Stomach (tissue), 4 donors: Measurements from ENCODE around the gene PUS3.

Experiments used
- EP300 ChIP-seq: sonication (generic); formaldehyde crosslinking; IDR thresholded peaks from one replicate; pipeline ENCODE4 v1.6.1; 2017; ENCODE audit warnings: antibody characterized with exemption
- POLR2A ChIP-seq, 4 donors: fragments of 450-650 bp; IDR thresholded peaks; one replicate each; pipeline ENCODE4 v1.6.1; 2016; ENCODE audit warnings: antibody characterized with exemption in 4 of 4, control low read depth in 2 of 4, mild to moderate bottlenecking in 1 of 4, moderate library complexity in 1 of 4
- POLR2AphosphoS5 ChIP-seq, 3 donors: sonication (generic); formaldehyde crosslinking; IDR thresholded peaks; one replicate each; pipeline ENCODE4 v1.6.1; 2016; ENCODE audit warnings: antibody characterized with exemption in 3 of 3
- TF ChIP-seq, protein P1 (sequence below), 7 experiments: fragments of 450-650 bp in 4 of 7; fragments of 200-600 bp in 3 of 7; sonication (generic) in 3 of 7; IDR thresholded peaks; one replicate each; pipeline ENCODE4 v1.5.1; 2016 to 2019; ENCODE audit warnings: antibody characterized with exemption in 7 of 7, control low read depth in 2 of 7, mild to moderate bottlenecking in 1 of 7

DNA sequence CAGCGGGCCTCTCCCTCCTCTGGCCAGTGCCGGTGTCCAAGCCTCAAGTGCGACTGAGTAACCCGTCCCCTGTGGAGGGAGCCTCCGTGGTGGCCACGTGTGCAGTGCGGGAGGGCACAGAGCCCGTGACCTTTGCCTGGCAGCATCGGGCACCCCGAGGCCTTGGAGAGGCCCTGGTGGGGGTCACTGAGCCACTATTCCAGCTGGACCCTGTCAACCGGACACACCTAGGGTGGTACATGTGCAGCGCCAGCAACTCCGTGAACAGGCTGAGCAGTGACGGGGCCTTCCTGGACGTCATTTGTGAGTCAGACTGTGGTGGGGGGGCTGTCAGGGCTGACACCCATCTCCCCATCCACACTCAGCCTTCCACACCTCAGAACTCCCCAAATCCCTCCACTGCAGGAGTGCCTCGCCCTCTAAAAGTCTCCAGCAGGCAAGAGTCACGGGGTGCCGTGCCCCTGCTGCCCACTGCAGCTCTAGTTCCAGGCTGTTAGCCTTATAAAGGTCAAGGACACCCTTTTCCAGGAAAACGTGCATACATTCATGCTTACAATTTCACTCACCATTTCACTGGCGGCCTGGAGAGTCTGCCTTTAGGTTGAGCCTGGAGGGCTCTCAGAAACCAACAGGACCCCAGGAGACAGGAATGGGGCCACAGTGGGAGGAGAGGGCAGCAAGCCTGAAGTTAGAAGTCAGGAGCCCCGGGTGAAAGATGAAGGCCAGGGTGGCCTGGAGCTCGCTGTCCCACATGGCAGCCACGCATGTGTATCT, 45.5 kb upstream of the PUS3 start:
- TF ChIP-seq, protein P1, sequence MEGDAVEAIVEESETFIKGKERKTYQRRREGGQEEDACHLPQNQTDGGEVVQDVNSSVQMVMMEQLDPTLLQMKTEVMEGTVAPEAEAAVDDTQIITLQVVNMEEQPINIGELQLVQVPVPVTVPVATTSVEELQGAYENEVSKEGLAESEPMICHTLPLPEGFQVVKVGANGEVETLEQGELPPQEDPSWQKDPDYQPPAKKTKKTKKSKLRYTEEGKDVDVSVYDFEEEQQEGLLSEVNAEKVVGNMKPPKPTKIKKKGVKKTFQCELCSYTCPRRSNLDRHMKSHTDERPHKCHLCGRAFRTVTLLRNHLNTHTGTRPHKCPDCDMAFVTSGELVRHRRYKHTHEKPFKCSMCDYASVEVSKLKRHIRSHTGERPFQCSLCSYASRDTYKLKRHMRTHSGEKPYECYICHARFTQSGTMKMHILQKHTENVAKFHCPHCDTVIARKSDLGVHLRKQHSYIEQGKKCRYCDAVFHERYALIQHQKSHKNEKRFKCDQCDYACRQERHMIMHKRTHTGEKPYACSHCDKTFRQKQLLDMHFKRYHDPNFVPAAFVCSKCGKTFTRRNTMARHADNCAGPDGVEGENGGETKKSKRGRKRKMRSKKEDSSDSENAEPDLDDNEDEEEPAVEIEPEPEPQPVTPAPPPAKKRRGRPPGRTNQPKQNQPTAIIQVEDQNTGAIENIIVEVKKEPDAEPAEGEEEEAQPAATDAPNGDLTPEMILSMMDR (IDR thresholded peaks at IDR 0.05): no peak
- TF ChIP-seq POLR2A (IDR thresholded peaks at IDR 0.05) (no peak), EP300 (no peak), POLR2AphosphoS5 (IDR thresholded peaks at IDR 0.05) (no peak)
